Neural cell (in vitro differentiated cells): Measurements from ENCODE around the gene TCF4. TPM values are rescaled to one million over a fixed set of nuclear protein-coding genes. Genes with fewer than 3 reads are reported as not detected.

ENCODE experiments used
- H2AFZ ChIP-seq: fragments of 200-600, 300-800 bp; sonication (generic), shearing (Covaris generic); 2 replicates; pipeline ENCODE4 v1.6.0; 2014; ENCODE audit warnings: low read depth, mild to moderate bottlenecking, antibody characterized with exemption, low read length, moderate library complexity
- H3F3A ChIP-seq: fragments of 200-600 bp; shearing (Covaris generic); 2 replicates; pipeline ENCODE4 v1.6.1; 2016; ENCODE audit warnings: mild to moderate bottlenecking, moderate library complexity, mixed read lengths, antibody characterized with exemption, low read length; ENCODE audit not compliant: insufficient read depth, poor library complexity, severe bottlenecking
- H3K27ac ChIP-seq: fragments of 200-600, 300-800 bp; sonication (generic), shearing (Covaris generic); 2 replicates; pipeline ENCODE4 v1.5.1; 2014; ENCODE audit warnings: mild to moderate bottlenecking, low read length, moderate library complexity
- H3K27me3 ChIP-seq: fragments of 300-800, 200-600 bp; sonication (generic), shearing (Covaris generic); 2 replicates; pipeline ENCODE4 v1.6.0; 2014; ENCODE audit warnings: mild to moderate bottlenecking, low read depth, low read length, moderate library complexity; ENCODE audit not compliant: insufficient read depth
- H3K36me3 ChIP-seq: fragments of 300-800, 200-600 bp; sonication (generic), shearing (Covaris generic); 2 replicates; pipeline ENCODE4 v1.5.1; 2014; ENCODE audit warnings: mild to moderate bottlenecking, antibody characterized with exemption, low read length, moderate library complexity; ENCODE audit not compliant: insufficient read depth
- H3K4me2 ChIP-seq: fragments of 300-800, 200-600 bp; sonication (generic), shearing (Covaris generic); 2 replicates; pipeline ENCODE4 v1.6.0; 2014; ENCODE audit warnings: mild to moderate bottlenecking, low read length
- H3K4me3 ChIP-seq: fragments of 300-800, 200-600 bp; sonication (generic), shearing (Covaris generic); 2 replicates; pipeline ENCODE4 v1.5.1; 2014; ENCODE audit warnings: mild to moderate bottlenecking, low read length, moderate library complexity
- H3K79me2 ChIP-seq: fragments of 200-600 bp; shearing (Covaris generic); replicated peaks from 2 replicates; pipeline ENCODE4 v1.6.0; 2014; ENCODE audit warnings: mild to moderate bottlenecking, low read length, moderate library complexity; ENCODE audit not compliant: insufficient read depth
- H3K9ac ChIP-seq: fragments of 300-800, 200-600 bp; sonication (generic), shearing (Covaris generic); 2 replicates; pipeline ENCODE4 v1.6.1; 2016; ENCODE audit warnings: mild to moderate bottlenecking, low read length, mixed read lengths
- H3K9me2 ChIP-seq: fragments of 200-600 bp; shearing (Covaris generic); 2 replicates; pipeline ENCODE4 v1.6.1; 2016; ENCODE audit warnings: mild to moderate bottlenecking, low read length, mixed read lengths; ENCODE audit not compliant: insufficient read depth
- H3K9me3 ChIP-seq: fragments of 200-600, 300-800 bp; sonication (generic), shearing (Covaris generic); 2 replicates; pipeline ENCODE4 v1.6.1; 2016; ENCODE audit warnings: mild to moderate bottlenecking, mixed run types, low read length, moderate library complexity, mixed read lengths
- H4K20me1 ChIP-seq: fragments of 200-600 bp; shearing (Covaris generic); 2 replicates; pipeline ENCODE4 v1.6.1; 2016; ENCODE audit warnings: mild to moderate bottlenecking, mixed run types; ENCODE audit not compliant: insufficient read depth
- CTCF ChIP-seq: fragments of 450-650 bp; IDR thresholded peaks from 2 replicates; pipeline ENCODE4 v1.5.1; 2014; ENCODE audit warnings: antibody characterized with exemption, mild to moderate bottlenecking, moderate library complexity; ENCODE audit not compliant: poor library complexity, severe bottlenecking
- EP300 ChIP-seq: fragments of 450-650 bp; conservative IDR thresholded peaks from 2 replicates; pipeline ENCODE4 v1.6.1; 2014; ENCODE audit warnings: antibody characterized with exemption, mild to moderate bottlenecking, moderate library complexity; ENCODE audit not compliant: poor library complexity, severe bottlenecking
- EZH2 ChIP-seq: fragments of 200-600, 300-800 bp; shearing (Covaris generic), sonication (generic); IDR thresholded peaks from 2 replicates; pipeline ENCODE4 v1.6.1; 2014; ENCODE audit warnings: antibody characterized with exemption, low read length, borderline replicate concordance, mild to moderate bottlenecking; ENCODE audit not compliant: insufficient read depth, poor library complexity, severe bottlenecking
- MXI1 ChIP-seq: fragments of 450-650 bp; conservative IDR thresholded peaks from 2 replicates; pipeline ENCODE4 v1.6.1; 2014; ENCODE audit warnings: antibody characterized with exemption, mild to moderate bottlenecking; ENCODE audit not compliant: poor library complexity, severe bottlenecking
- POLR2AphosphoS5 ChIP-seq: IDR thresholded peaks from 2 replicates; pipeline ENCODE4 v1.6.1; 2012
- RAD21 ChIP-seq: fragments of 450-650 bp; conservative IDR thresholded peaks from 2 replicates; pipeline ENCODE4 v1.6.1; 2014; ENCODE audit warnings: antibody characterized with exemption, mild to moderate bottlenecking, moderate library complexity
- SMC3 ChIP-seq: fragments of 450-650 bp; conservative IDR thresholded peaks from 2 replicates; pipeline ENCODE4 v1.6.1; 2014; ENCODE audit warnings: antibody characterized with exemption, mild to moderate bottlenecking, moderate library complexity; ENCODE audit not compliant: poor library complexity
- TAF1 ChIP-seq: IDR thresholded peaks from 2 replicates; pipeline ENCODE4 v1.6.1; 2012; ENCODE audit warnings: low read depth
- polyA plus RNA-seq: library from polyadenylated mRNA; depleted of rRNA; stranded (reverse); fragments of >200 nt; gene quantifications from 2 replicates; pipeline ENCODE4 v1.2.3, GENCODE V29; 2014
- TF ChIP-seq, protein P1 (sequence below): IDR thresholded peaks from 2 replicates; pipeline ENCODE4 v1.6.1; 2012; ENCODE audit warnings: borderline replicate concordance

TCF4 gene
- polyA plus RNA-seq, 1 donor from 2014 or later: 7.0 TPM

DNA sequence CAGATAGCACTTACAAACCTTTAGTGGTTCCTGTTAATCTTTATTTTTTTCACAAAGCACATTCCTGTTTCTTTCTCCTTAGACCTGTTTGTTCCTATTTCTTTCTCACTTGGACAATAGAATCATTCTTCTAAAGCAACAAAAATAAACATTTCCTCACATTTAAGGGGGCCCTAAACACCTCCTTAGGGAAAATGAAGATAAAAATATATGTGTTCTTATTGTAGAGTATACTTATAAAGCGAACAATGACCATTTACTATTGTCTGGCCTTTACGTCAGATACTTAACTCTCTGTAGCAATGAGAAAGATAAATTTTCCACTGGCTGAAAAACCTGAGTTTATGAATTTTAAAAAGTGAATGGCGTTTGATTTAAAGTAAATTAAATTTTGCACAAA, 234.6 kb downstream of the TCF4 start:
- TF ChIP-seq EZH2 (no peak), RAD21 (no peak), POLR2AphosphoS5 (no peak), CTCF (no peak), EP300 (no peak), TAF1 (no peak), SMC3 (no peak)
- TF ChIP-seq, protein P1, sequence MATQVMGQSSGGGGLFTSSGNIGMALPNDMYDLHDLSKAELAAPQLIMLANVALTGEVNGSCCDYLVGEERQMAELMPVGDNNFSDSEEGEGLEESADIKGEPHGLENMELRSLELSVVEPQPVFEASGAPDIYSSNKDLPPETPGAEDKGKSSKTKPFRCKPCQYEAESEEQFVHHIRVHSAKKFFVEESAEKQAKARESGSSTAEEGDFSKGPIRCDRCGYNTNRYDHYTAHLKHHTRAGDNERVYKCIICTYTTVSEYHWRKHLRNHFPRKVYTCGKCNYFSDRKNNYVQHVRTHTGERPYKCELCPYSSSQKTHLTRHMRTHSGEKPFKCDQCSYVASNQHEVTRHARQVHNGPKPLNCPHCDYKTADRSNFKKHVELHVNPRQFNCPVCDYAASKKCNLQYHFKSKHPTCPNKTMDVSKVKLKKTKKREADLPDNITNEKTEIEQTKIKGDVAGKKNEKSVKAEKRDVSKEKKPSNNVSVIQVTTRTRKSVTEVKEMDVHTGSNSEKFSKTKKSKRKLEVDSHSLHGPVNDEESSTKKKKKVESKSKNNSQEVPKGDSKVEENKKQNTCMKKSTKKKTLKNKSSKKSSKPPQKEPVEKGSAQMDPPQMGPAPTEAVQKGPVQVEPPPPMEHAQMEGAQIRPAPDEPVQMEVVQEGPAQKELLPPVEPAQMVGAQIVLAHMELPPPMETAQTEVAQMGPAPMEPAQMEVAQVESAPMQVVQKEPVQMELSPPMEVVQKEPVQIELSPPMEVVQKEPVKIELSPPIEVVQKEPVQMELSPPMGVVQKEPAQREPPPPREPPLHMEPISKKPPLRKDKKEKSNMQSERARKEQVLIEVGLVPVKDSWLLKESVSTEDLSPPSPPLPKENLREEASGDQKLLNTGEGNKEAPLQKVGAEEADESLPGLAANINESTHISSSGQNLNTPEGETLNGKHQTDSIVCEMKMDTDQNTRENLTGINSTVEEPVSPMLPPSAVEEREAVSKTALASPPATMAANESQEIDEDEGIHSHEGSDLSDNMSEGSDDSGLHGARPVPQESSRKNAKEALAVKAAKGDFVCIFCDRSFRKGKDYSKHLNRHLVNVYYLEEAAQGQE: no peak
- no peaks in the 10 kb centered on the region for H4K20me1 ChIP-seq
- no peak overlapping the region for H3K27ac ChIP-seq
- H3F3A ChIP-seq: no peaks in the 10 kb centered on the region
- no peaks in the 10 kb centered on the region for H3K79me2 ChIP-seq
- no peak overlapping the region for H3K4me2 ChIP-seq
- no peaks in the 10 kb centered on the region for H3K27me3 ChIP-seq
- H3K9me3 ChIP-seq: no peaks in the 10 kb centered on the region
- no peak overlapping the region for H2AFZ ChIP-seq
- H3K4me3 ChIP-seq: no peak overlapping the region
- no peaks in the 10 kb centered on the region for H3K9me2 ChIP-seq
- no peak overlapping the region for H3K9ac ChIP-seq
- no peaks in the 10 kb centered on the region for H3K36me3 ChIP-seq

DNA sequence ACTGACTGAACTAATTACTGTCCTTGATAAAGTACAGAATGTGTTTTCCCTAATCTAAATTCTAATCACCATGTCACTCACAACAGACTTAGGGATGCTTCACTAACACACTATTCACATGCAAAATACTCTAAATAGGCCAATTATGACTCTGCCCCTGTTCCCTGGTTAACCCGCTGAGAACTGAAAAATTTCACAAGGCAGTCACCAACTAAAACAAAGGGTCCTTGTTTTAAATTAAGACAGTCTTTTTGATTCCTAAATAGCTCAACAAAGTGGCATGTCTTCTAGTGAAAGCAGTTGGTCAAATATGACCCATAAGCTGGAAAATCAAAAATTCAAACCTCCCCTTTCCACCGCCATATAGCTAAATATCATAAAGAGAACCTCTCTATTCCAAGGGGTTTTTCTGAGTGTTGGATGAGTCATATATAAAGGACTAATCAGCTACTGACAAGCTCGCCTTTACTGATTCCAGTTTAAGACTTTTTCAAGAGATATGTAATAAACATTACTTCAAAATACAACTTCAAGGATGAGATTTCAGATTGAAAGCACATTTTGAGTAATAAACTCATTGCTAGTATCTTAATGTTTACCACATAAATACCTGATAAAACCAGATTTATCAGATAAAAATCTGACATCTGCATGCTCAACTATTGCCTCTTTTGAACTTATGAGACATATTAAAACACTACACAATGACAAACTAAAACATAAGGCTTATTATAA, 235.8 kb downstream of the TCF4 start:
- Histone ChIP-seq H3K79me2 (no peaks in the 10 kb centered on the region), H3K4me3 (peak overlapping the region; percentile 19), H4K20me1 (no peaks in the 10 kb centered on the region), H3K9me3 (no peaks in the 10 kb centered on the region), H2AFZ (no peak overlapping the region), H3K27me3 (no peaks in the 10 kb centered on the region), H3K27ac (peak overlapping the region; percentile 25), H3F3A (no peaks in the 10 kb centered on the region), H3K4me2 (no peak overlapping the region), H3K9me2 (no peaks in the 10 kb centered on the region), H3K36me3 (no peaks in the 10 kb centered on the region), H3K9ac (no peak overlapping the region)
- TF ChIP-seq TAF1 (no peak), EP300 (no peak), SMC3 (no peak), CTCF (no peak), RAD21 (no peak), EZH2 (no peak), MXI1 (no peak), POLR2AphosphoS5 (no peak)
- TF ChIP-seq, protein P1: no peak
